GM23338 (cell line): ENCODE measurements around the gene XPNPEP2. TPM values are rescaled to one million over a fixed set of nuclear protein-coding genes. Genes with fewer than 3 reads are reported as not detected.

Experiments
- ATAC-seq: fragments of 200-7000 bp; cut with Tn5 transposase; 3 replicates; pipeline ENCODE4 v1.9.1; 2020
- DNase-seq: peaks from one replicate; pipeline ENCODE4 v3.0.0-alpha.2; 2015; ENCODE audit warnings: low spot score
- H2AFZ ChIP-seq: fragments of 200-600 bp; sonication (generic); 2 replicates; pipeline ENCODE4 v1.8.0; 2016; ENCODE audit warnings: antibody characterized with exemption, mild to moderate bottlenecking, moderate library complexity
- H3F3A ChIP-seq: fragments of 200-600 bp; sonication (generic); replicated peaks from 2 replicates; pipeline ENCODE4 v1.8.0; 2017; ENCODE audit warnings: antibody characterized with exemption, mixed run types, low read depth
- H3K27ac ChIP-seq: fragments of 200-600 bp; sonication (generic); 2 replicates; pipeline ENCODE4 v1.6.1; 2016; ENCODE audit warnings: low read depth
- H3K27me3 ChIP-seq: fragments of 200-600 bp; sonication (generic); 2 replicates; pipeline ENCODE4 v1.8.0; 2016; ENCODE audit warnings: mild to moderate bottlenecking, mixed run types, moderate library complexity; ENCODE audit not compliant: insufficient read depth
- H3K36me3 ChIP-seq: fragments of 200-600 bp; sonication (generic); 2 replicates; pipeline ENCODE4 v1.8.0; 2016; ENCODE audit warnings: mild to moderate bottlenecking; ENCODE audit not compliant: insufficient read depth
- H3K4me1 ChIP-seq: fragments of 200-600 bp; sonication (generic); 2 replicates; pipeline ENCODE4 v1.8.0; 2016; ENCODE audit warnings: mild to moderate bottlenecking, moderate library complexity; ENCODE audit not compliant: insufficient read depth
- H3K4me2 ChIP-seq: fragments of 200-600 bp; sonication (generic); 2 replicates; pipeline ENCODE4 v1.7.1; 2017; ENCODE audit warnings: mixed run types
- H3K4me3 ChIP-seq: fragments of 200-600 bp; sonication (generic); 2 replicates; pipeline ENCODE4 v1.6.1; 2016; ENCODE audit warnings: mixed run types
- H3K79me2 ChIP-seq: fragments of 200-600 bp; sonication (generic); replicated peaks from 2 replicates; pipeline ENCODE4 v1.8.0; 2017; ENCODE audit warnings: mild to moderate bottlenecking; ENCODE audit not compliant: insufficient read depth
- H3K9me2 ChIP-seq: fragments of 200-600 bp; sonication (generic); 2 replicates; pipeline ENCODE4 v1.8.0; 2017; ENCODE audit not compliant: insufficient read depth
- H4K20me1 ChIP-seq: fragments of 200-600 bp; sonication (generic); replicated peaks from 2 replicates; pipeline ENCODE4 v1.8.0; 2017; ENCODE audit warnings: mild to moderate bottlenecking; ENCODE audit not compliant: insufficient read depth
- H3K27ac Mint-ChIP-seq: 2 replicates; pipeline ENCODE4 v1.8.0; 2020; ENCODE audit warnings: inconsistent platforms, mild to moderate bottlenecking, moderate library complexity, mixed read lengths
- H3K27me3 Mint-ChIP-seq: 3 replicates; pipeline ENCODE4 v1.8.0; 2022; ENCODE audit warnings: low read depth, mild to moderate bottlenecking, moderate library complexity, mixed read lengths, inconsistent platforms; ENCODE audit not compliant: insufficient read depth, poor library complexity
- H3K36me3 Mint-ChIP-seq: 3 replicates; pipeline ENCODE4 v1.8.0; 2021; ENCODE audit warnings: low read depth, mild to moderate bottlenecking, inconsistent platforms, moderate library complexity, mixed read lengths
- H3K4me1 Mint-ChIP-seq: 3 replicates; pipeline ENCODE4 v1.8.0; 2020; ENCODE audit warnings: mild to moderate bottlenecking, inconsistent platforms, mixed read lengths
- H3K4me3 Mint-ChIP-seq: 3 replicates; pipeline ENCODE4 v1.8.0; 2021; ENCODE audit warnings: moderate library complexity, mild to moderate bottlenecking, inconsistent platforms, mixed read lengths
- H3K9me3 Mint-ChIP-seq: 3 replicates; pipeline ENCODE4 v1.8.0; 2020; ENCODE audit warnings: moderate library complexity, mild to moderate bottlenecking, inconsistent platforms, mixed read lengths
- CTCF ChIP-seq, 2 experiments: fragments of 200-600 bp in 1 of 2; sonication (generic) in 1 of 2; conservative IDR thresholded peaks; 2 replicates each; pipeline versions ENCODE4 v1.5.1 to v1.6.1; 2016 to 2017; ENCODE audit warnings: antibody characterized with exemption in 2 of 2, low read depth in 2 of 2, mild to moderate bottlenecking in 2 of 2, moderate library complexity in 1 of 2
- ETS1 ChIP-seq: IDR thresholded peaks from 2 replicates; pipeline ENCODE4 v1.6.1; 2016; ENCODE audit warnings: antibody characterized with exemption
- EZH2 ChIP-seq: fragments of 200-600 bp; sonication (generic); IDR thresholded peaks from one replicate; pipeline ENCODE4 v1.8.0; 2017; ENCODE audit warnings: antibody characterized with exemption, mild to moderate bottlenecking, low read depth; ENCODE audit not compliant: unreplicated experiment
- EZH2phosphoT487 ChIP-seq: fragments of 200-600 bp; sonication (generic); IDR thresholded peaks from one replicate; pipeline ENCODE4 v1.8.1; 2018; ENCODE audit warnings: antibody characterized with exemption; ENCODE audit not compliant: unreplicated experiment
- JUNB ChIP-seq: IDR thresholded peaks from one replicate; pipeline ENCODE4 v1.6.1; 2016; ENCODE audit warnings: antibody characterized with exemption; ENCODE audit not compliant: unreplicated experiment
- REST ChIP-seq: IDR thresholded peaks from one replicate; pipeline ENCODE4 v1.6.1; 2018; ENCODE audit warnings: antibody characterized with exemption; ENCODE audit not compliant: unreplicated experiment
- ZNF114 ChIP-seq: fragments of 250-450 bp; sonication (Bioruptor Pico); IDR thresholded peaks from 2 replicates; pipeline ENCODE4 v1.5.0; 2020; ENCODE audit warnings: mild to moderate bottlenecking, moderate library complexity
- polyA plus RNA-seq: library from polyadenylated mRNA; unstranded; fragments of >200 nt; fragmentation: Nextera tagmentation; extraction: Ambion mirVana; gene quantifications from 2 replicates; pipeline ENCODE4 v1.2.1, GENCODE V29; 2016
- total RNA-seq: library from RNA; depleted of rRNA; stranded (reverse); fragments of >200 nt; shearing (Covaris generic); gene quantifications from 2 replicates; pipeline ENCODE4 v1.2.3, GENCODE V29; 2014

Gene XPNPEP2
- total and polyA plus RNA-seq, 2 experiments from 2014 or later, result not detected

- TF ChIP-seq REST, result no peak
- TF ChIP-seq EZH2, result no peak
Observed at GRCh38 chrX:129743821-129744220, 5.0 kb downstream of the XPNPEP2 start (continued).

GRCh38 chrX:129744861-129745321 lies 6.1 kb downstream of the XPNPEP2 start:
- Histone ChIP-seq H3K4me1 (peaks cover 8% of the 10 kb centered on the region; the same call in 1 of the 2 replicates), H2AFZ (no peak overlapping the region), H3F3A (no peaks in the 10 kb centered on the region), H3K4me3 (no peak overlapping the region), H4K20me1 (no peaks in the 10 kb centered on the region), H3K4me2 (no peak overlapping the region), H3K27me3 (no peaks in the 10 kb centered on the region), H3K79me2 (no peaks in the 10 kb centered on the region), H3K27ac (no peak overlapping the region), H3K36me3 (no peaks in the 10 kb centered on the region), H3K9me2 (no peaks in the 10 kb centered on the region)
- no peak for ATAC-seq
- no peak overlapping the region for H3K27ac Mint-ChIP-seq
- DNase-seq, result no peak
- peaks cover 6% of the 10 kb centered on the region for H3K27me3 Mint-ChIP-seq
- peaks cover 22% of the 10 kb centered on the region for H3K4me1 Mint-ChIP-seq
- no peak for TF ChIP-seq EZH2
- TF ChIP-seq CTCF (conservative IDR thresholded peaks at IDR 0.05; ENCODE audit: low read depth in 2 of 2), result no peak
- H3K36me3 Mint-ChIP-seq, result no peaks in the 10 kb centered on the region
- no peak overlapping the region for H3K4me3 Mint-ChIP-seq
- no peaks in the 10 kb centered on the region; the same call in 2 of the 3 replicates for H3K9me3 Mint-ChIP-seq

GRCh38 chrX:129746557-129747470 lies 8.0 kb downstream of the XPNPEP2 start:
- Mint-ChIP-seq H3K4me3 (no peak overlapping the region), H3K27ac (no peak overlapping the region), H3K9me3 (no peaks in the 10 kb centered on the region; the same call in 2 of the 3 replicates), H3K36me3 (no peaks in the 10 kb centered on the region), H3K27me3 (peaks cover 6% of the 10 kb centered on the region), H3K4me1 (peaks cover 21% of the 10 kb centered on the region)
- ATAC-seq, result no peak
- no peak for DNase-seq
- Histone ChIP-seq H3K36me3 (no peaks in the 10 kb centered on the region), H3K4me2 (no peak overlapping the region), H3K4me3 (no peak overlapping the region), H3K27ac (no peak overlapping the region), H3F3A (no peaks in the 10 kb centered on the region), H3K4me1 (peaks cover 8% of the 10 kb centered on the region; the same call in 1 of the 2 replicates), H3K27me3 (no peaks in the 10 kb centered on the region), H3K79me2 (no peaks in the 10 kb centered on the region), H4K20me1 (no peaks in the 10 kb centered on the region), H3K9me2 (no peaks in the 10 kb centered on the region), H2AFZ (no peak overlapping the region)
- TF ChIP-seq ZNF114 (no peak), ETS1 (no peak), EZH2 (no peak), JUNB (no peak), REST (no peak), EZH2phosphoT487 (no peak), CTCF (conservative IDR thresholded peaks at IDR 0.05; ENCODE audit: low read depth in 2 of 2) (no peak)
